ENCODE results near the gene CRELD1. TPM values are rescaled to one million over a fixed set of nuclear protein-coding genes. Genes with fewer than 3 reads are reported as not detected.

The CRELD1 gene
- total and polyA plus RNA-seq, 9 of the 15 experiments (the other 6 are each of a cell fraction or from before 2014, with no cell fraction given) = 3.3 to 25.8 (median 16.5) TPM

- TF ChIP-seq ZHX1 (conservative IDR thresholded peaks at IDR 0.05; ENCODE audit: low read length) (no peak), E4F1 (CRISPR knock-in tag; IDR thresholded peaks at IDR 0.05; ENCODE audit: borderline replicate concordance) (no peak), ETS2 (tag; IDR thresholded peaks at IDR 0.05; ENCODE audit: borderline replicate concordance, poor library complexity, severe bottlenecking) (no peak), PURB (CRISPR knock-in tag; IDR thresholded peaks at IDR 0.05; ENCODE audit: low read depth) (no peak), RBM15 (IDR thresholded peaks at IDR 0.05; ENCODE audit: insufficient read depth, low read length) (no peak), KHSRP (IDR thresholded peaks at IDR 0.05) (no peak), ZNF699 (CRISPR knock-in tag; IDR thresholded peaks at IDR 0.05; ENCODE audit: insufficient replicate concordance) (no peak), ZBTB40 (IDR thresholded peaks at IDR 0.05) (peak; percentile 60), ZBTB40 (CRISPR knock-in tag; IDR thresholded peaks at IDR 0.05) (0 out of 2 replicates have a peak, but pooled peaks have one; percentile 2), ZNF347 (CRISPR knock-in tag; IDR thresholded peaks at IDR 0.05; ENCODE audit: low read depth) (no peak), ZSCAN29 (IDR thresholded peaks at IDR 0.05) (no peak), ZNF24 (IDR thresholded peaks at IDR 0.05) (no peak), ETV5 (CRISPR knock-in tag; IDR thresholded peaks at IDR 0.05; ENCODE audit: low read depth) (no peak), CBFB (CRISPR knock-in tag; IDR thresholded peaks at IDR 0.05) (no peak), TRIM24 (IDR thresholded peaks at IDR 0.05) (no peak)
These were observed at the start of gene CRELD1 (continued) for GRCh38 chr3:9933561-9934234.
